HL-60 (cell line): ENCODE results near the gene PDE11A.

Experiments used
- DNase-seq, 2 experiments: peaks; one replicate each; pipeline ENCODE4 v3.0.0-alpha.2; 2010 to 2020; ENCODE audit warnings: low read depth in 1 of 2, low spot score in 1 of 2
- H3K27ac ChIP-seq: fragments of 250-450 bp; sonication (Bioruptor Pico); replicated peaks from 2 replicates; pipeline ENCODE4 v1.5.1; 2020; ENCODE audit warnings: mild to moderate bottlenecking, moderate library complexity
- H3K27me3 ChIP-seq: fragments of 250-450 bp; sonication (Bioruptor Pico); 2 replicates; pipeline ENCODE4 v1.5.1; 2021; ENCODE audit warnings: mild to moderate bottlenecking, moderate library complexity; ENCODE audit not compliant: insufficient read depth, poor library complexity, severe bottlenecking
- H3K4me3 ChIP-seq: replicated peaks from 2 replicates; pipeline ENCODE4 v1.5.1; 2011; ENCODE audit warnings: mild to moderate bottlenecking, control low read depth, low read length; ENCODE audit not compliant: insufficient read depth
- GABPA ChIP-seq: IDR thresholded peaks from 2 replicates; pipeline ENCODE4 v1.6.1; 2012; ENCODE audit warnings: low read depth
- POLR2AphosphoS5 ChIP-seq: IDR thresholded peaks from 2 replicates; pipeline ENCODE4 v1.6.1; 2012; ENCODE audit warnings: low read depth
- SPI1 ChIP-seq: IDR thresholded peaks from 2 replicates; pipeline ENCODE4 v1.6.1; 2012; ENCODE audit warnings: low read depth, mild to moderate bottlenecking, borderline replicate concordance
- TF ChIP-seq, protein P1 (sequence below): IDR thresholded peaks from one replicate; pipeline ENCODE4 v1.5.1; 2011; ENCODE audit warnings: low read length, control low read depth, inconsistent platforms; ENCODE audit not compliant: insufficient read depth
- TF ChIP-seq, protein P2 (sequence below): IDR thresholded peaks from 2 replicates; pipeline ENCODE4 v1.6.1; 2012; ENCODE audit warnings: low read depth; ENCODE audit not compliant: insufficient replicate concordance

The PDE11A gene

GRCh38 chr2:177651833-177652232 is 420.7 kb downstream of the PDE11A start:
- TF ChIP-seq SPI1 (no peak), POLR2AphosphoS5 (no peak), GABPA (no peak)
- TF ChIP-seq, protein P1, sequence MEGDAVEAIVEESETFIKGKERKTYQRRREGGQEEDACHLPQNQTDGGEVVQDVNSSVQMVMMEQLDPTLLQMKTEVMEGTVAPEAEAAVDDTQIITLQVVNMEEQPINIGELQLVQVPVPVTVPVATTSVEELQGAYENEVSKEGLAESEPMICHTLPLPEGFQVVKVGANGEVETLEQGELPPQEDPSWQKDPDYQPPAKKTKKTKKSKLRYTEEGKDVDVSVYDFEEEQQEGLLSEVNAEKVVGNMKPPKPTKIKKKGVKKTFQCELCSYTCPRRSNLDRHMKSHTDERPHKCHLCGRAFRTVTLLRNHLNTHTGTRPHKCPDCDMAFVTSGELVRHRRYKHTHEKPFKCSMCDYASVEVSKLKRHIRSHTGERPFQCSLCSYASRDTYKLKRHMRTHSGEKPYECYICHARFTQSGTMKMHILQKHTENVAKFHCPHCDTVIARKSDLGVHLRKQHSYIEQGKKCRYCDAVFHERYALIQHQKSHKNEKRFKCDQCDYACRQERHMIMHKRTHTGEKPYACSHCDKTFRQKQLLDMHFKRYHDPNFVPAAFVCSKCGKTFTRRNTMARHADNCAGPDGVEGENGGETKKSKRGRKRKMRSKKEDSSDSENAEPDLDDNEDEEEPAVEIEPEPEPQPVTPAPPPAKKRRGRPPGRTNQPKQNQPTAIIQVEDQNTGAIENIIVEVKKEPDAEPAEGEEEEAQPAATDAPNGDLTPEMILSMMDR = no peak
- TF ChIP-seq, protein P2, sequence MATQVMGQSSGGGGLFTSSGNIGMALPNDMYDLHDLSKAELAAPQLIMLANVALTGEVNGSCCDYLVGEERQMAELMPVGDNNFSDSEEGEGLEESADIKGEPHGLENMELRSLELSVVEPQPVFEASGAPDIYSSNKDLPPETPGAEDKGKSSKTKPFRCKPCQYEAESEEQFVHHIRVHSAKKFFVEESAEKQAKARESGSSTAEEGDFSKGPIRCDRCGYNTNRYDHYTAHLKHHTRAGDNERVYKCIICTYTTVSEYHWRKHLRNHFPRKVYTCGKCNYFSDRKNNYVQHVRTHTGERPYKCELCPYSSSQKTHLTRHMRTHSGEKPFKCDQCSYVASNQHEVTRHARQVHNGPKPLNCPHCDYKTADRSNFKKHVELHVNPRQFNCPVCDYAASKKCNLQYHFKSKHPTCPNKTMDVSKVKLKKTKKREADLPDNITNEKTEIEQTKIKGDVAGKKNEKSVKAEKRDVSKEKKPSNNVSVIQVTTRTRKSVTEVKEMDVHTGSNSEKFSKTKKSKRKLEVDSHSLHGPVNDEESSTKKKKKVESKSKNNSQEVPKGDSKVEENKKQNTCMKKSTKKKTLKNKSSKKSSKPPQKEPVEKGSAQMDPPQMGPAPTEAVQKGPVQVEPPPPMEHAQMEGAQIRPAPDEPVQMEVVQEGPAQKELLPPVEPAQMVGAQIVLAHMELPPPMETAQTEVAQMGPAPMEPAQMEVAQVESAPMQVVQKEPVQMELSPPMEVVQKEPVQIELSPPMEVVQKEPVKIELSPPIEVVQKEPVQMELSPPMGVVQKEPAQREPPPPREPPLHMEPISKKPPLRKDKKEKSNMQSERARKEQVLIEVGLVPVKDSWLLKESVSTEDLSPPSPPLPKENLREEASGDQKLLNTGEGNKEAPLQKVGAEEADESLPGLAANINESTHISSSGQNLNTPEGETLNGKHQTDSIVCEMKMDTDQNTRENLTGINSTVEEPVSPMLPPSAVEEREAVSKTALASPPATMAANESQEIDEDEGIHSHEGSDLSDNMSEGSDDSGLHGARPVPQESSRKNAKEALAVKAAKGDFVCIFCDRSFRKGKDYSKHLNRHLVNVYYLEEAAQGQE = no peak
- Histone ChIP-seq H3K4me3 (no peak overlapping the region), H3K27ac (no peak overlapping the region), H3K27me3 (peaks cover 3% of the 10 kb centered on the region)
- no peak for DNase-seq

GRCh38 chr2:177649568-177650518 is 422.7 kb downstream of the PDE11A start:
- DNase-seq = no peak
- Histone ChIP-seq H3K4me3 (no peak overlapping the region), H3K27ac (no peak overlapping the region), H3K27me3 (peaks cover 3% of the 10 kb centered on the region)
- TF ChIP-seq POLR2AphosphoS5 = no peak
- no peak for TF ChIP-seq GABPA
- TF ChIP-seq SPI1 = no peak
- TF ChIP-seq, protein P2 = no peak
- TF ChIP-seq, protein P1 = no peak

- no peak for DNase-seq
- Histone ChIP-seq H3K4me3 (no peak overlapping the region), H3K27me3 (peaks cover 3% of the 10 kb centered on the region), H3K27ac (no peak overlapping the region)
- TF ChIP-seq GABPA = no peak
- TF ChIP-seq, protein P2 = no peak
- TF ChIP-seq POLR2AphosphoS5 = no peak
- TF ChIP-seq, protein P1 = no peak
- no peak for TF ChIP-seq SPI1
Measured at GRCh38 chr2:177646791-177647190, 425.8 kb downstream of the PDE11A start.
